GM12872 (cell line): Measurements from ENCODE around the gene TMIGD1.

Source experiments
- TF ChIP-seq, protein P1 (sequence below): IDR thresholded peaks from 3 replicates; pipeline ENCODE4 v1.5.1; 2011; ENCODE audit warnings: low read depth, mild to moderate bottlenecking, low read length, moderate library complexity; ENCODE audit not compliant: insufficient read depth

The TMIGD1 gene

GRCh38 chr17:30334421-30334820 is 564 bp upstream of the TMIGD1 start:
- TF ChIP-seq, protein P1, sequence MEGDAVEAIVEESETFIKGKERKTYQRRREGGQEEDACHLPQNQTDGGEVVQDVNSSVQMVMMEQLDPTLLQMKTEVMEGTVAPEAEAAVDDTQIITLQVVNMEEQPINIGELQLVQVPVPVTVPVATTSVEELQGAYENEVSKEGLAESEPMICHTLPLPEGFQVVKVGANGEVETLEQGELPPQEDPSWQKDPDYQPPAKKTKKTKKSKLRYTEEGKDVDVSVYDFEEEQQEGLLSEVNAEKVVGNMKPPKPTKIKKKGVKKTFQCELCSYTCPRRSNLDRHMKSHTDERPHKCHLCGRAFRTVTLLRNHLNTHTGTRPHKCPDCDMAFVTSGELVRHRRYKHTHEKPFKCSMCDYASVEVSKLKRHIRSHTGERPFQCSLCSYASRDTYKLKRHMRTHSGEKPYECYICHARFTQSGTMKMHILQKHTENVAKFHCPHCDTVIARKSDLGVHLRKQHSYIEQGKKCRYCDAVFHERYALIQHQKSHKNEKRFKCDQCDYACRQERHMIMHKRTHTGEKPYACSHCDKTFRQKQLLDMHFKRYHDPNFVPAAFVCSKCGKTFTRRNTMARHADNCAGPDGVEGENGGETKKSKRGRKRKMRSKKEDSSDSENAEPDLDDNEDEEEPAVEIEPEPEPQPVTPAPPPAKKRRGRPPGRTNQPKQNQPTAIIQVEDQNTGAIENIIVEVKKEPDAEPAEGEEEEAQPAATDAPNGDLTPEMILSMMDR, result no peak

DNA sequence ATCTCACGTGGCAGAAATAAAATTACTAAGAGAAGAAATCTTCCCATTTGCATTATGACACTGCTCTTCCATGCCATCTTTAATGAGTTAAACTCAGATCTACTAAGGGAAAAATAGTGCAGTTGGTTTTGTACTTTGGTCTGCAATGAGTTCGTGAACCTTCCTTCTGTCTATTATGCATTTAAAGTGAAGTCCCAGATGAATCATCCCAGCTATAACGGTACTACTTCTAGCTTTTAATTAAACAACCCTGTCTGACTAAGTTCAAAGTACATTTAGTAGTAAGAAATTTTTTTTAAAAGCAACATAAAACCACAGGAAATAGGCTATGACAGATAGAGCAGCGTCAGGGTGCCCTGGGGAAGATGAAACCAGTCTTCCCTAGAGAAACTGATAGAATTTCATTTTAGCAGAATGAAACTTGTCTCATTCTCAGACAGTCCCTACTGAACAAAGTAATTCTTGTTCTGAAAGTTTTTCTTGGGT is 1.8 kb downstream of the TMIGD1 start:
- TF ChIP-seq, protein P1, result no peak

DNA sequence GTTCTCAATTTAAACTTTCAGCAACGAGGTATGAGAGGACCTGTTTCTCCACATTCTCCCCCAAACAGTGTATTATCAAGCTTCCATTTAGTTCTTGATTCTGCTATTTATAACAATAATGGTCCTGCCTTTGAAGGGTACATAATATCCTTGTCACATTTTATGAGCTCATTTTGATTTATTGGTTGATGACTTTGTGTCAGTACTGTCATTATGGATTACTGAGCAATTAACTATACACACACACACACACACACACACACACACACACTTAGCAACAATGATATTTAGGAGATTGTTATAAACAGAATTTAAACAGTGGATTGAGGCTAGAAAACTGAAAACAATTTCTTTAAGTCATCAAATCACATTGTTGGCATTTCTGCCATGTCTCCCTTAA is 7.0 kb downstream of the TMIGD1 start:
- TF ChIP-seq, protein P1, result no peak

DNA sequence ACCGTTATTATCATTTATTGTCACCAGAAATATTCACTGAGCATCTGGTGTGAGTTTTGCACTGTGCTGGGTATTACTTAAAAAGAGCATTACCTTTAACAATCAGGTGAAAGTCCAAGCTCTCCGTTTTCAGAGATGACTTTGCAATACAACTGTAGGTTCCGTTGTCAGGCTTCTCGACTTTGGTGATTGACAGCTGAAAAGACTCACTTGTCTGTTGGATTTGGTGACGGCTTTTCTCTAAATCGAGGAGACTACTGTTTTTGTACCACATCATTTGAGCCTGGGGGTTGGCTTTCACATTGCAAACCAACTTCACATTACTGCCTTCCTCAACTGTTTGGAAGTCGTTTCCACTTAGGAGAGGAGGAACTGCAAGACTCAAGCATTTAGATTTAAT is 9.1 kb downstream of the TMIGD1 start:
- TF ChIP-seq, protein P1, result no peak

DNA sequence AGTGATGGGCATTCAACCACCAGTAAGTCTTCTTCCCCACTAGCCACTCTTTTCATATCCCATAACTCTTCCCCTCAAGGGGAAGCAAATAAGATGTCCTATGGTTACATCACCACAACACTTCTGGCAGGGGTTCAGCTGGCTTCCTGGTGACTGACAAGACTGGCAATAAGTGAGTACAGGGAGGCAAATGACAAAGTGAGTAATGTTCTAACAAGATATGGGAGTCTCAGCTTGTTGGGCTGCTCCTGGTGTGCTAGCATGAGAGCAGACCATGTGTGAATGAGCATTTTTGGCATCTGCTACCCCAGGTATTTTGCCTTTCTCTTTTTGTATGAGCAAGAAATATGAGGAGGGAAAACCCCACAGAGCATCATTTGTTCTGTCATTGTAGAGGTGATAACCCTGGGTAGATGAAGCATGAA is 9.9 kb downstream of the TMIGD1 start:
- TF ChIP-seq, protein P1, result no peak

GRCh38 chr17:30323262-30323894 is 10.5 kb downstream of the TMIGD1 start:
- TF ChIP-seq, protein P1, result no peak

DNA sequence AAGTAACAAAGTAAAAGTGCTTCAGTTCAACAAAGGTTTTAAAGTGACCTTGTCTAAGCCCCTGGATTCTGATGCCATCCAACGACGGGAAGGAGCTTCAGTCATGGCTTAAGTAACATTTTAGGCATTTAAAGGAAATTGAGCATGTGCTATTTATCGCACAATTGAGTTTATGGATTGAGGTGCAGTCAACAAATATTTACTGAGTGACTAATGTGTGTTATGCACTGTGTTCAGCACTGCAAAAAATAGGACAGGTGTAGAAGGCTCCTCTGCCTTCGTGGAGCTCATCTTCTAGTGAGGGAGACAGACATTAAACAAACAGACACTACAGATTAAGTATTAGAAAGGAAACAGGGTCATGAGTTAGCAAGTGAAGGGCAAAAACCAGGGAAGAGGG is 12.5 kb downstream of the TMIGD1 start:
- TF ChIP-seq, protein P1, result no peak
